Coronary artery (tissue), 2 donors: ENCODE data around the gene CAMK4.
"Not testable (repeated sequence)": the region's sequence is repeated elsewhere in the genome, so short reads cannot be mapped to it uniquely, and the experiment has no call there.

ENCODE experiments used
- DNase-seq: peaks from one replicate; pipeline ENCODE4 v3.0.0-alpha.2; 2017; ENCODE audit warnings: low spot score
- H3K27ac ChIP-seq, 2 donors: fragments of 200-600 bp; sonication (generic); one replicate each; pipeline ENCODE4 v1.5.1; 2016 to 2019
- H3K4me3 ChIP-seq: fragments of 200-600 bp; sonication (generic); 2 replicates; pipeline ENCODE4 v1.5.1; 2016; ENCODE audit warnings: mild to moderate bottlenecking, moderate library complexity
- CTCF ChIP-seq: fragments of 200-600 bp; sonication (generic); IDR thresholded peaks from one replicate; pipeline ENCODE4 v1.5.1; 2019; ENCODE audit warnings: antibody characterized with exemption

CAMK4 gene

DNA sequence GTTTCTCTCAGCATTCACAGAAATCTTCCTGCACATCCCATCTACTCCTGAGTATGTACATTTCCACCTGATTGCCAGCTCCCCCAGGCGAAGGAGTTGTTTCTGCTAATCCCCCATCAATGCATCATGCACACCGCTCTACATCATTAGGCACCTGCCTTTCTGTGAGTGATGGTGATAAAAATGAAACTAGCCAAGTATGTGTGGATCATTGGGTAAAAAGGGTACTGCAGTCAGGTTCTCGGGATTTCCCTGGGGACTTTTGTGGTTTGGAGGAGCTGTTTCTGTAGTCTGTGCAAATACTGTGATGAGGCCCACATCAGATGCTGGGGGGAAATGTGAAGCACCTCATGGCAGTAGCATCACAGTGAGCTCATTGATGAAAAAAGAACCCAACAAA, 30.4 kb downstream of the CAMK4 start:
- no peak overlapping the region for H3K4me3 ChIP-seq
- TF ChIP-seq CTCF = no peak
- no peak for DNase-seq
- H3K27ac ChIP-seq = no peak overlapping the region

GRCh38 chr5:111255169-111255568, 31.0 kb downstream of the CAMK4 start:
- Histone ChIP-seq H3K4me3 (no peak overlapping the region), H3K27ac (no peak overlapping the region)
- no peak for TF ChIP-seq CTCF
- no peak for DNase-seq

- no peak for DNase-seq
- H3K4me3 ChIP-seq = no peak overlapping the region
- H3K27ac ChIP-seq = no peak overlapping the region
- TF ChIP-seq CTCF = no peak
Measured at GRCh38 chr5:111256128-111256527, 31.9 kb downstream of the CAMK4 start.

- not testable (repeated sequence) for H3K27ac ChIP-seq, H3K4me3 ChIP-seq, DNase-seq
Measured at GRCh38 chr5:111257610-111258009, 33.4 kb downstream of the CAMK4 start.

GRCh38 chr5:111259636-111260035, 35.5 kb downstream of the CAMK4 start:
- TF ChIP-seq CTCF = no peak
- Histone ChIP-seq H3K4me3 (no peak overlapping the region), H3K27ac (no peak overlapping the region)
- no peak for DNase-seq

GRCh38 chr5:111261610-111262009, 37.4 kb downstream of the CAMK4 start:
- DNase-seq = no peak
- no peak for TF ChIP-seq CTCF

DNA sequence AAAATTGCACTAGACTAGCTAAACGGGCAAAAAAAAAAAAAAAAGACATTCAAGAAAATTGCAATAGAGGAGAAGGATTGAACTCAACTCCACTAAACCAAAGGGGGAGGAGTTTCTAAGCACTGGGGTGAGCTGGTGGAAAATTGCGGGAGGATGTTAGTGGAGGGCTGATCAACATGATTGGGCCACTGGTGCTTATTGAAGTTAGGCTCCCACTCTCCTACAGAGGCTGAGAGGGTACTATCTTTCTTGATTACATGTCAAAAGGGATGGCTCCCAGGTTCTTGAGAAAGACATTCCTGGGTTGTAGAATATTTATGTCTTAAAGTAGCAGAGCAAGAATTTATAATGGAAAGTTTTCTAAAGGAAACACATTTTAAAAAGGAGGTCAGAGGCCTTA, 38.0 kb downstream of the CAMK4 start:
- no peak for DNase-seq
- TF ChIP-seq CTCF = no peak
- Histone ChIP-seq H3K27ac (no peak overlapping the region), H3K4me3 (no peak overlapping the region)

More at GRCh38 chr5:111261610-111262009, 37.4 kb downstream of the CAMK4 start:
- Histone ChIP-seq H3K27ac (no peak overlapping the region), H3K4me3 (no peak overlapping the region)

DNA sequence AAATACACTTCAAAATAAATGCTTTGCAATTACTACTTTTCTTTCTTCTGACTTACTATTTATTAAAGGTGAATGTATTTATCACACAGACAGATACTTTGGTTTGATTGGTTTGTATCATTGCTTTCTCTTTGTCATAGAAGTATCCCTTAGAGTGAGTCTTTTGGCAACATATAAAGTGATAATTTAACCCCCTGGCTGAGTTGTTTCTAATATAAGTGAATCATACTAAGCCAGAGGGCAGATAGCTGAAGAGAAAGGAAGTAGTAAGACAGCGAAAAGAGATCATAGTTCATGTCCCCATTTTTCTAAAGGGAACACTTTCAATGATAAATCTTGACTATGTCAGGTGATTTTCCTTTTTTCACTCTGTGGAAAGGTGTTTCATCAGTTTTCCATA, 38.6 kb downstream of the CAMK4 start:
- DNase-seq = no peak
- TF ChIP-seq CTCF = no peak
- no peak overlapping the region for H3K4me3 ChIP-seq
- H3K27ac ChIP-seq = no peak overlapping the region
